ENCODE measurements around the gene NCAM1.

NCAM1 gene

GRCh38 chr11:113322158-113322557, 360.9 kb downstream of the NCAM1 start:
- DNase-seq: no peak

GRCh38 chr11:113324250-113324649, 363.0 kb downstream of the NCAM1 start:
- no peak for DNase-seq

Measured in islet precursor cell (in vitro differentiated cells).